ENCODE results near the gene STAU1.
A peak's percentile ranks its signal among the peaks of the same experiment; 100 is the strongest.

GRCh38 chr20:49216991-49217578, 29.0 kb upstream of the STAU1 start:
- no peak for TF ChIP-seq ZNF75D (CRISPR knock-in tag; IDR thresholded peaks at IDR 0.05; ENCODE audit: borderline replicate concordance)
- no peak for TF ChIP-seq ZNF121 (CRISPR knock-in tag; IDR thresholded peaks at IDR 0.05)
- no peak for TF ChIP-seq NR2C2 (CRISPR knock-in tag; IDR thresholded peaks at IDR 0.05; ENCODE audit: borderline replicate concordance)
- peak; percentile 62 for TF ChIP-seq FOXA3 (CRISPR knock-in tag; IDR thresholded peaks at IDR 0.05)
- TF ChIP-seq TOE1 (CRISPR knock-in tag; IDR thresholded peaks at IDR 0.05), result no peak
- no peak for TF ChIP-seq SP1 (IDR thresholded peaks at IDR 0.05)
- peak; percentile 47; the same call in 1 of the 2 replicates for TF ChIP-seq SP1 (CRISPR knock-in tag; IDR thresholded peaks at IDR 0.05)
- 0 out of 2 replicates have a peak, but pooled peaks have one; percentile 45 for TF ChIP-seq ZNF724P (CRISPR knock-in tag; IDR thresholded peaks at IDR 0.05; ENCODE audit: borderline replicate concordance)
